Activated T-helper 9 cell treated with anti-CD3 and anti-CD28 coated beads, Interleukin-2, amount 50 U/mL, for 16 hours (primary cell): ENCODE results near the gene RPS19BP1.
"Not testable (repeated sequence)": the region's sequence is repeated elsewhere in the genome, so short reads cannot be mapped to it uniquely, and the experiment has no call there.

ENCODE experiments used
- DNase-seq: peaks from one replicate; pipeline ENCODE4 v3.0.0-alpha.2; 2020; ENCODE audit warnings: low read depth

Gene RPS19BP1

GRCh38 chr22:39513791-39514190, 18.8 kb downstream of the RPS19BP1 start:
- no peak for DNase-seq

- no peak for DNase-seq
These were observed 20.5 kb downstream of the RPS19BP1 start for GRCh38 chr22:39512026-39512425.

- DNase-seq: no peak
These were observed 21.3 kb downstream of the RPS19BP1 start for GRCh38 chr22:39511226-39511625.

GRCh38 chr22:39510529-39511149, 21.9 kb downstream of the RPS19BP1 start:
- DNase-seq: no peak

GRCh38 chr22:39508393-39508792, 24.2 kb downstream of the RPS19BP1 start:
- DNase-seq: no peak

- not testable (repeated sequence) for DNase-seq
These were observed 25.5 kb downstream of the RPS19BP1 start for GRCh38 chr22:39507021-39507420.

GRCh38 chr22:39504071-39504470, 28.5 kb downstream of the RPS19BP1 start:
- no peak for DNase-seq

- DNase-seq: no peak
These were observed 28.9 kb downstream of the RPS19BP1 start for GRCh38 chr22:39503630-39504029.

GRCh38 chr22:39502789-39503409, 29.6 kb downstream of the RPS19BP1 start:
- no peak for DNase-seq

GRCh38 chr22:39502109-39502788, 30.3 kb downstream of the RPS19BP1 start, which contains the start of gene MIEF1:
Gene MIEF1 (plus strand): TSS chr22:39502290. CDS start chr22:39511295, 9,005 bp downstream.
- peak; percentile 87 for DNase-seq

GRCh38 chr22:39501644-39502108, 30.9 kb downstream of the RPS19BP1 start:
- no peak for DNase-seq

- DNase-seq: no peak
These were observed 32.4 kb downstream of the RPS19BP1 start for GRCh38 chr22:39500101-39500500.

- no peak for DNase-seq
These were observed 33.7 kb downstream of the RPS19BP1 start for GRCh38 chr22:39498802-39499201.

GRCh38 chr22:39498368-39498767, 34.2 kb downstream of the RPS19BP1 start:
- no peak for DNase-seq

GRCh38 chr22:39497429-39497828, 35.1 kb downstream of the RPS19BP1 start:
- no peak for DNase-seq

GRCh38 chr22:39496131-39496838, 36.3 kb downstream of the RPS19BP1 start:
- DNase-seq: peak; percentile 46

- DNase-seq: no peak
These were observed 38.0 kb downstream of the RPS19BP1 start for GRCh38 chr22:39494471-39495120.

GRCh38 chr22:39493759-39494158, 38.8 kb downstream of the RPS19BP1 start:
- DNase-seq: no peak

GRCh38 chr22:39492186-39492585, 40.4 kb downstream of the RPS19BP1 start:
- no peak for DNase-seq

GRCh38 chr22:39491696-39492095, 40.9 kb downstream of the RPS19BP1 start:
- no peak for DNase-seq

- no peak for DNase-seq
These were observed 41.4 kb downstream of the RPS19BP1 start for GRCh38 chr22:39490966-39491680.
